CD4-positive, alpha-beta T cell (primary cell): Measurements from ENCODE around the gene MPG. TPM values are rescaled to one million over a fixed set of nuclear protein-coding genes. Genes with fewer than 3 reads are reported as not detected.

Experiments used
- ATAC-seq: fragments of 200-7000 bp; cut with Tn5 transposase; one replicate; pipeline ENCODE4 v1.10.0; 2022; ENCODE audit warnings: mild to moderate bottlenecking; ENCODE audit not compliant: poor library complexity
- CTCF ChIA-PET: fragments of 350-600 bp; sonication (Branson Sonifier 250); formaldehyde crosslinking; loops from one replicate; lab custom pipeline; 2021; ENCODE audit warnings: antibody characterized with exemption, inconsistent platforms; lab: Charles Lee
- POLR2A ChIA-PET: fragments of 350-600 bp; sonication (Branson Sonifier 250); formaldehyde crosslinking; loops from one replicate; lab custom pipeline; 2021; ENCODE audit warnings: antibody characterized with exemption, inconsistent platforms; lab: Charles Lee
- DNase-seq, 14 experiments: peaks; one replicate each; pipeline ENCODE4 v3.0.0-alpha.2; 2013 to 2020; ENCODE audit warnings: mixed read lengths in 2 of 14
- H3K27ac ChIP-seq, 2 donors: one replicate each; pipeline versions ENCODE4 v1.5.1 to v1.7.0; 2013; ENCODE audit warnings: low read length in 2 of 2, low read depth in 1 of 2, mild to moderate bottlenecking in 1 of 2
- H3K27me3 ChIP-seq, 2 experiments: 1 replicate in 1 of 2; 2 replicates in 1 of 2; pipeline versions ENCODE4 v1.6.1 to v1.7.0; 2013; ENCODE audit warnings: low read length in 2 of 2, control low read depth in 1 of 2, mild to moderate bottlenecking in 1 of 2, moderate library complexity in 1 of 2; ENCODE audit not compliant: insufficient read depth in 2 of 2, control insufficient read depth in 1 of 2
- H3K36me3 ChIP-seq: one replicate; pipeline ENCODE4 v1.6.1; 2013; ENCODE audit warnings: low read length, control low read depth; ENCODE audit not compliant: insufficient read depth
- H3K4me1 ChIP-seq: one replicate; pipeline ENCODE4 v1.6.1; 2013; ENCODE audit warnings: low read length, control low read depth; ENCODE audit not compliant: insufficient read depth
- H3K4me3 ChIP-seq: one replicate; pipeline ENCODE4 v1.5.1; 2013; ENCODE audit warnings: mild to moderate bottlenecking, low read length, moderate library complexity
- H3K9me3 ChIP-seq, 2 experiments: 1 replicate in 1 of 2; 2 replicates in 1 of 2; pipeline versions ENCODE4 v1.6.1 to v1.7.0; 2013; ENCODE audit warnings: low read length in 2 of 2, mild to moderate bottlenecking in 2 of 2, control low read depth in 1 of 2, moderate library complexity in 1 of 2; ENCODE audit not compliant: control insufficient read depth in 1 of 2, insufficient read depth in 1 of 2
- H3K27ac Mint-ChIP-seq: one replicate; pipeline ENCODE4 v1.8.0; 2020; ENCODE audit warnings: mixed read lengths
- H3K27me3 Mint-ChIP-seq: one replicate; pipeline ENCODE4 v1.8.0; 2021; ENCODE audit warnings: mixed read lengths
- H3K36me3 Mint-ChIP-seq: one replicate; pipeline ENCODE4 v1.8.0; 2021; ENCODE audit warnings: low read depth, mixed read lengths
- H3K4me1 Mint-ChIP-seq: one replicate; pipeline ENCODE4 v1.8.0; 2021; ENCODE audit warnings: low read depth, mixed read lengths
- H3K4me3 Mint-ChIP-seq: one replicate; pipeline ENCODE4 v1.8.0; 2020; ENCODE audit warnings: mild to moderate bottlenecking, mixed read lengths
- H3K9me3 Mint-ChIP-seq: one replicate; pipeline ENCODE4 v1.8.0; 2020; ENCODE audit warnings: mixed read lengths
- intact Hi-C, 2 experiments: fragments of 100-400 bp; cut with DNase I in 1 of 2; cut with micrococcal nuclease in 1 of 2; formaldehyde crosslinking; loops; one replicate each; pipeline versions ENCODE4 v1.15.1 to v1.9.0; 2023 to 2025; cut with DNase I, micrococcal nuclease
- total RNA-seq, 174 experiments: library from RNA in 2 of 174; stranded (reverse) in 2 of 174; gene quantifications; one replicate each; pipeline ENCODE4 v1.2.3 and lab custom pipeline; 2021 to 2026
- TF ChIP-seq, protein P1 (sequence below): fragments of 200-600 bp; IDR thresholded peaks from one replicate; pipeline ENCODE4 v1.8.0; 2022; ENCODE audit warnings: antibody characterized with exemption, mild to moderate bottlenecking

Gene MPG
- total RNA-seq, 2 experiments from 2014 or later: 14.1 to 17.1 TPM

DNA sequence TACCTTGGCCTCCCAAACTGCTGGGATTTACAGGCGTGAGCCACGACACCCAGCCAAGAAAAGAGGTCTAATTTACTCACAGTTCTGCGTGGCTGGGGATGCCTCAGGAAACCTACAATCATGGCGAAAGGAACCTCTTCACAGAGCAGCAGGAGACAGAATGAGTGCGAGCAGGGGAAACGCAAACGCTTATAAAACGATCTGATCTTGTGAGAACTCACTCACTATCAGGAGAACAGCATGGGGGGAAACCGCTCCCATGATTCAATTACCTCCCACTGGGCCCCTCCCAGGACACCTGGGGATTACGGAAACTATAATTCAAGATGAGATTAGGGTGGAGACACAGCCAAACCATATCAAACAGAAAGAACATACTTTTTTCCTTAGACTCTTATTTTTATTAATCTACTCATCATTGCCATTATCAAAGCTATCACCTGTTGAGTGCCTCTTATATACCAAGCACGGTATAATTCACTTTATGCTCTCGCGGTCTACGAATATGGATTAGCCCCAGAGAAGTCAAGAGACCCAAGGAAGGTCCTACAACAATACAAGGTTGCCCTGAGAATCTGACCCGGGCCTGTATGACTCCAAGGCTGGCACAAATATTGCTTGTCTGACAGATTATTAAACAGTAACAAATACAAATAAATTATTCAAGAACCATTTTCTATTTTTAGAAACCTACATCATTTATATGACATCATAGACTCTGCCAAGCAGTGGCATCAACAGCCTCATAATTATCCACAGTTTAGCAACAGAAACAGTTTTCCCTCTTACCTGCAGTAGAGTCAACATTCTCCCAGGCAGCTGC, 27.0 kb upstream of the MPG start:
- ATAC-seq (no peak), DNase-seq (no peak)
- peaks cover 32% of the 10 kb centered on the region for H3K4me1 Mint-ChIP-seq
- no peak overlapping the region for H3K27ac Mint-ChIP-seq
- no peaks in the 10 kb centered on the region for H3K9me3 ChIP-seq
- no peak overlapping the region for H3K4me3 ChIP-seq
- TF ChIP-seq, protein P1, sequence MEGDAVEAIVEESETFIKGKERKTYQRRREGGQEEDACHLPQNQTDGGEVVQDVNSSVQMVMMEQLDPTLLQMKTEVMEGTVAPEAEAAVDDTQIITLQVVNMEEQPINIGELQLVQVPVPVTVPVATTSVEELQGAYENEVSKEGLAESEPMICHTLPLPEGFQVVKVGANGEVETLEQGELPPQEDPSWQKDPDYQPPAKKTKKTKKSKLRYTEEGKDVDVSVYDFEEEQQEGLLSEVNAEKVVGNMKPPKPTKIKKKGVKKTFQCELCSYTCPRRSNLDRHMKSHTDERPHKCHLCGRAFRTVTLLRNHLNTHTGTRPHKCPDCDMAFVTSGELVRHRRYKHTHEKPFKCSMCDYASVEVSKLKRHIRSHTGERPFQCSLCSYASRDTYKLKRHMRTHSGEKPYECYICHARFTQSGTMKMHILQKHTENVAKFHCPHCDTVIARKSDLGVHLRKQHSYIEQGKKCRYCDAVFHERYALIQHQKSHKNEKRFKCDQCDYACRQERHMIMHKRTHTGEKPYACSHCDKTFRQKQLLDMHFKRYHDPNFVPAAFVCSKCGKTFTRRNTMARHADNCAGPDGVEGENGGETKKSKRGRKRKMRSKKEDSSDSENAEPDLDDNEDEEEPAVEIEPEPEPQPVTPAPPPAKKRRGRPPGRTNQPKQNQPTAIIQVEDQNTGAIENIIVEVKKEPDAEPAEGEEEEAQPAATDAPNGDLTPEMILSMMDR: no peak
- intact Hi-C loops: no loop called here
- H3K27me3 ChIP-seq: no peaks in the 10 kb centered on the region
- ChIA-PET POLR2A (interaction anchor here (0.5 kb wide), 1 partner anchor 1914 kb away, joined by 3 read pairs; the partner anchor contains the start of gene RPS2), CTCF (no interaction called here)
- no peaks in the 10 kb centered on the region for H3K9me3 Mint-ChIP-seq
- H3K4me1 ChIP-seq: peaks cover 33% of the 10 kb centered on the region
- H3K4me3 Mint-ChIP-seq: peak overlapping the region; percentile 66
- no peaks in the 10 kb centered on the region for H3K27me3 Mint-ChIP-seq
- H3K27ac ChIP-seq: no peak overlapping the region
- peaks cover 55% of the 10 kb centered on the region for H3K36me3 Mint-ChIP-seq
- peaks cover 27% of the 10 kb centered on the region for H3K36me3 ChIP-seq

DNA sequence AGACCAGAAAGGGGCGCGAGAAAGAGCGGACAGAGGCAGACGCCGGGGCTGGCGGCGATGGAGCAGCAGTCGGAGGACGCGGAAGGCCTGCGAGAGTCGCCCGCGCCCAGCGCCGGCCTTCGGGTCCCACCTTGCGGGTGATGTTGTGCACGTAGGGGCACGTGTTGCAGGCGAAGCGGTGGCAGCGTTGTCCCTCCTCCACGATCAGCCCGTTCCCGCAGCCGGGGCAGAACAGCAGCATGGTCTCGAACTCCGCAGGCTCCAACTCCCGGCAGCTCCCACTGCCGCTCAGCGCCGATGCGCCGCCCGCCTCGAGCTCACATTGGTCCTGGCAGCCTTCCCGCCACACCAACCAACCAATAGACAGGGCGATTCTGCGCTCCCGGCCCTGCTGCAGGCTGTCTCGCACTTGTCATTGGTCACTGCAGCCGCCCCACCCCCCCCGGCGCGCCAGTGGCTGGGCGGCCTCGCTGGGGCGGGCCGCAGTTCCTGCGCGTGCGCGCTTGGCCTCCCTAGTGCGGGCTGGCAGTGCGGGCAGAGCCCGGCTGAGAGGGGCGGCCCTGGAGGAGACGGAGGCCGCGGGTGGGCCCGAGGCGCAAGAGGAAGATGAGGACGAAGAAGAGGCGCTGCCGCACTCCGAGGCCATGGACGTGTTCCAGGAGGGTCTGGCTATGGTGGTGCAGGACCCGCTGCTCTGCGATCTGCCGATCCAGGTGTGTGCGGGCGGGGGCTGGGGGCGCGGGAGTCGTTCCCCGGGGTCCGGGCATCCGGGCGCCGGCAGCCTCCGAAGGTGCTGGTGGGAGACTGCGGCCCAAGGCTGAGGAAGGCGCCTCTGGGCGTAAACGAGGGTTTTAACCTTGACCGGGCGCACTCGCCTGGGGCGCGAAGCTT, 24.4 kb upstream of the MPG start, which contains the start of the genes POLR3K and SNRNP25:
TSS of gene POLR3K (minus strand) at position 263 of the 891 bp plus-strand sequence. CDS start at position 241, 22 bp downstream.
TSS of gene SNRNP25 (plus strand) at position 483 of the 891 bp plus-strand sequence. CDS start at position 672, 189 bp downstream.
- no peaks in the 10 kb centered on the region for H3K9me3 ChIP-seq
- H3K4me1 Mint-ChIP-seq: peaks cover 32% of the 10 kb centered on the region
- H3K9me3 Mint-ChIP-seq: no peaks in the 10 kb centered on the region
- peak within 1 kb of the TSS; percentile 25 to 31 for H3K27ac ChIP-seq
- H3K27me3 ChIP-seq: no peaks in the 10 kb centered on the region
- H3K36me3 ChIP-seq: peaks cover 29% of the 10 kb centered on the region
- intact Hi-C loops: loop anchor here in 1 of 2 experiments (1.0 to 2.0 kb wide), 2 partner anchors 25 to 182 kb away; partner anchors contain the start of gene MPG
- H3K27me3 Mint-ChIP-seq: no peaks in the 10 kb centered on the region
- H3K4me1 ChIP-seq: peaks cover 33% of the 10 kb centered on the region
- TF ChIP-seq, protein P1: no peak
- ChIA-PET POLR2A (interaction anchor here (0.5 to 1.3 kb wide), 9 partner anchors 9 to 348 kb away, joined by 3 to 7 read pairs (median 4); partner anchors contain the start of gene DECR2), CTCF (interaction anchor here (1.0 to 2.2 kb wide), 3 partner anchors 12 to 53 kb away, joined by 3 to 21 read pairs (median 6); no protein-coding TSS in a partner anchor)
- H3K36me3 Mint-ChIP-seq: peaks cover 33% of the 10 kb centered on the region
- ATAC-seq: peak; percentile 95
- DNase-seq: peak; percentile 95 to 99 (median 98)
- peak within 1 kb of the TSS; percentile 86 for H3K4me3 ChIP-seq
- peak within 1 kb of the TSS; percentile 72 for H3K27ac Mint-ChIP-seq
- peak within 1 kb of the TSS; percentile 94 for H3K4me3 Mint-ChIP-seq

DNA sequence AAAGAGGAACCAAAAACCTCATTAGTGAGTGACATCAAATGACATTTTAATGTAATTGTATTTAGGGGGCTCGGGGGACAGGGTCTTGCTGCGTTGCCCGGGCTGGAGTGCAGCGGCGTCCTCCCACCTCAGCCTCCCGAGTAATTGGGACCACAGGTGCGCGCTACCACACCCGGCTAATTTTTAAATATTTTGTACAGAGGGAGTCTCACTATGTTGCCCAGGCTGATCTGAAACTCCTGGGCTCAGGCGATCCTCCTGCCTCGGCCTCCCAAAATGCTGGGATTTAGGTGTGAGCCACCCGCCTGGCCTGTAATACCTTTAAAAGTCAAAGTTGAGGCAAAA, 23.8 kb upstream of the MPG start:
- ATAC-seq (no peak), DNase-seq (no peak)
- Histone ChIP-seq H3K9me3 (no peaks in the 10 kb centered on the region), H3K27ac (no peak overlapping the region), H3K4me1 (peaks cover 33% of the 10 kb centered on the region), H3K36me3 (peaks cover 29% of the 10 kb centered on the region), H3K4me3 (peak overlapping the region; percentile 86), H3K27me3 (no peaks in the 10 kb centered on the region)
- POLR2A ChIA-PET: no interaction called here
- no peaks in the 10 kb centered on the region for H3K9me3 Mint-ChIP-seq
- TF ChIP-seq, protein P1: no peak
- no peak overlapping the region for H3K27ac Mint-ChIP-seq
- H3K4me1 Mint-ChIP-seq: peaks cover 32% of the 10 kb centered on the region
- intact Hi-C loops: loop anchor here in 1 of 2 experiments (2.0 kb wide), 1 partner anchor 25 kb away; the partner anchor contains the start of gene MPG
- H3K4me3 Mint-ChIP-seq: peak overlapping the region; percentile 94
- H3K36me3 Mint-ChIP-seq: peaks cover 29% of the 10 kb centered on the region
- CTCF ChIA-PET: interaction anchor here (2.2 kb wide), 1 partner anchor 42 kb away, joined by 21 read pairs; no protein-coding TSS in a partner anchor
- no peaks in the 10 kb centered on the region for H3K27me3 Mint-ChIP-seq
